Activated naive CD8-positive, alpha-beta T cell treated with anti-CD3 and anti-CD28 coated beads, Interleukin-2, amount 50 U/mL, for 16 hours (primary cell): ENCODE measurements around the gene SNRPE.

Experiments used
- DNase-seq: peaks from one replicate; pipeline ENCODE4 v3.0.0-alpha.2; 2020; ENCODE audit warnings: low read depth, low spot score

The SNRPE gene

GRCh38 chr1:203880606-203881005 is 19.2 kb downstream of the SNRPE start:
- DNase-seq: no peak

GRCh38 chr1:203888807-203889251 is 27.4 kb downstream of the SNRPE start:
- DNase-seq: no peak

- DNase-seq: no peak
Measured at GRCh38 chr1:203891950-203892349, 30.6 kb downstream of the SNRPE start.

- no peak for DNase-seq
Measured at GRCh38 chr1:203898458-203899352, 37.3 kb downstream of the SNRPE start.

- DNase-seq: no peak
Measured at GRCh38 chr1:203899353-203899716, 37.9 kb downstream of the SNRPE start.

GRCh38 chr1:203899869-203900714 is 38.7 kb downstream of the SNRPE start:
- no peak for DNase-seq

- no peak for DNase-seq
Measured at GRCh38 chr1:203901581-203901980, 40.2 kb downstream of the SNRPE start.

GRCh38 chr1:203905275-203905674 is 43.9 kb downstream of the SNRPE start:
- no peak for DNase-seq

- DNase-seq: no peak
Measured at GRCh38 chr1:203906932-203907331, 45.5 kb downstream of the SNRPE start.

- DNase-seq: no peak
Measured at GRCh38 chr1:203907901-203908300, 46.5 kb downstream of the SNRPE start.

GRCh38 chr1:203911806-203912205 is 50.4 kb downstream of the SNRPE start:
- DNase-seq: no peak

- no peak for DNase-seq
Measured at GRCh38 chr1:203913073-203913521, 51.7 kb downstream of the SNRPE start.

- DNase-seq: no peak
Measured at GRCh38 chr1:203914292-203914691, 52.9 kb downstream of the SNRPE start.

GRCh38 chr1:203915811-203916210 is 54.4 kb downstream of the SNRPE start:
- DNase-seq: no peak

- no peak for DNase-seq
Measured at GRCh38 chr1:203916756-203917155, 55.4 kb downstream of the SNRPE start.
